MG63 (cell line): ENCODE data around the gene MYOM1. TPM values are rescaled to one million over a fixed set of nuclear protein-coding genes. Genes with fewer than 3 reads are reported as not detected.

Experiments used
- DNase-seq: peaks from one replicate; pipeline ENCODE4 v3.0.0-alpha.2; 2020
- H3K27me3 ChIP-seq: fragments of 250-450 bp; sonication (Bioruptor Pico); 2 replicates; pipeline ENCODE4 v1.5.1; 2020; ENCODE audit warnings: mild to moderate bottlenecking, moderate library complexity
- H3K36me3 ChIP-seq: fragments of 250-450 bp; sonication (Bioruptor Pico); 2 replicates; pipeline ENCODE4 v1.5.1; 2020; ENCODE audit warnings: mild to moderate bottlenecking, moderate library complexity
- H3K4me3 ChIP-seq: fragments of 250-450 bp; sonication (Bioruptor Pico); 2 replicates; pipeline ENCODE4 v1.5.1; 2020; ENCODE audit warnings: mild to moderate bottlenecking, moderate library complexity
- H3K9me3 ChIP-seq: fragments of 250-450 bp; sonication (Bioruptor Pico); 2 replicates; pipeline ENCODE4 v1.5.1; 2020; ENCODE audit warnings: mild to moderate bottlenecking, moderate library complexity
- total RNA-seq: library from RNA; depleted of rRNA; stranded (reverse); fragments of >200 nt; shearing (Covaris generic); gene quantifications from 2 replicates; pipeline ENCODE4 v1.2.3, GENCODE V29; 2014; ENCODE audit warnings: low replicate concordance

MYOM1 gene
- total RNA-seq, 1 experiment from 2014 or later, result 0.03 TPM

DNA sequence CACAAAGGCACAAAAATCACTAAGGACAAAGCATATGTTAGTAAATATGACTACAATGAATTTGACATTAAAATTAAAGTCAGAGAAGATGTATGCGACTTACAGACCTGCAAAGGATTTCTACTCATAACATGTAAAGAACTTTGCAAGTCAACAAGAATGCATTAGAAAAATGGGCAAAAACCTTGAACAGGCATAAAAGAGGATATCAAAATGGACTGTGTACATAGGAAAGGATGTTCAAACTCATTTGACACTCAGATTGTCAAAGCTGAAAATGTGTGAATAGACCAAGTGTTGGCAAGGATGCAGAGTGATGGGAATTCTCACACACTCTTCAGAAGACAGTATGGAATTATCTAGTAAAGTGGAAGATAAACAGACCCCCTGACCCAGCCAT is 94.9 kb downstream of the MYOM1 start:
- DNase-seq, result no peak
- no peaks in the 10 kb centered on the region for H3K27me3 ChIP-seq
- H3K9me3 ChIP-seq, result no peaks in the 10 kb centered on the region; the same call in 1 of the 2 replicates

GRCh38 chr18:3122851-3123250 is 96.9 kb downstream of the MYOM1 start:
- no peak for DNase-seq
- no peaks in the 10 kb centered on the region for H3K36me3 ChIP-seq

More for the DNA sequence above, 94.9 kb downstream of the MYOM1 start:
- H3K36me3 ChIP-seq, result no peaks in the 10 kb centered on the region
- no peak overlapping the region for H3K4me3 ChIP-seq

GRCh38 chr18:3121259-3121658 is 98.5 kb downstream of the MYOM1 start:
- H3K36me3 ChIP-seq, result no peaks in the 10 kb centered on the region
- H3K4me3 ChIP-seq, result no peak overlapping the region
- no peaks in the 10 kb centered on the region; the same call in 1 of the 2 replicates for H3K9me3 ChIP-seq
- no peak for DNase-seq
- H3K27me3 ChIP-seq, result no peaks in the 10 kb centered on the region

More at GRCh38 chr18:3122851-3123250, 96.9 kb downstream of the MYOM1 start:
- Histone ChIP-seq H3K4me3 (no peak overlapping the region), H3K27me3 (no peaks in the 10 kb centered on the region), H3K9me3 (no peaks in the 10 kb centered on the region; the same call in 1 of the 2 replicates)

DNA sequence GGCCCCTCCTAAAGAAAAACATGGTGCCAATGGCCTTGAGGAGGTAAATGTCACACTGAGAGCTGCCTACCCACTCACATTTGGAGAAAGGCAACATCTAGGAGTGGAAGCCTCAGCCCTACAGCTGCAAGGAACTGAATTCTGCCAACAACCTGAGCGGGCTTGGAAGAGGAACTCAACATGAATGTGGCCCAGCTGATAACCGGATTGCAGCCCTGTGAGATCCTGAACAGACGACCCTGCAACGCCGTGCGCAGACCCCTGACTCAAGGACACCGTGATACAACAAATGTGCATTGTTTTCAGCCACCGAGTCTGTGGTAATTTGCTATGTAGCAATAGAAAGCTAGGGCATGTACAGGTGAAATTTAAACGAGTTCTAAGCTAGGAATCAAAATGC is 99.4 kb downstream of the MYOM1 start:
- no peak overlapping the region for H3K4me3 ChIP-seq
- no peaks in the 10 kb centered on the region for H3K27me3 ChIP-seq
- no peaks in the 10 kb centered on the region; the same call in 1 of the 2 replicates for H3K9me3 ChIP-seq
- H3K36me3 ChIP-seq, result no peaks in the 10 kb centered on the region
- no peak for DNase-seq

DNA sequence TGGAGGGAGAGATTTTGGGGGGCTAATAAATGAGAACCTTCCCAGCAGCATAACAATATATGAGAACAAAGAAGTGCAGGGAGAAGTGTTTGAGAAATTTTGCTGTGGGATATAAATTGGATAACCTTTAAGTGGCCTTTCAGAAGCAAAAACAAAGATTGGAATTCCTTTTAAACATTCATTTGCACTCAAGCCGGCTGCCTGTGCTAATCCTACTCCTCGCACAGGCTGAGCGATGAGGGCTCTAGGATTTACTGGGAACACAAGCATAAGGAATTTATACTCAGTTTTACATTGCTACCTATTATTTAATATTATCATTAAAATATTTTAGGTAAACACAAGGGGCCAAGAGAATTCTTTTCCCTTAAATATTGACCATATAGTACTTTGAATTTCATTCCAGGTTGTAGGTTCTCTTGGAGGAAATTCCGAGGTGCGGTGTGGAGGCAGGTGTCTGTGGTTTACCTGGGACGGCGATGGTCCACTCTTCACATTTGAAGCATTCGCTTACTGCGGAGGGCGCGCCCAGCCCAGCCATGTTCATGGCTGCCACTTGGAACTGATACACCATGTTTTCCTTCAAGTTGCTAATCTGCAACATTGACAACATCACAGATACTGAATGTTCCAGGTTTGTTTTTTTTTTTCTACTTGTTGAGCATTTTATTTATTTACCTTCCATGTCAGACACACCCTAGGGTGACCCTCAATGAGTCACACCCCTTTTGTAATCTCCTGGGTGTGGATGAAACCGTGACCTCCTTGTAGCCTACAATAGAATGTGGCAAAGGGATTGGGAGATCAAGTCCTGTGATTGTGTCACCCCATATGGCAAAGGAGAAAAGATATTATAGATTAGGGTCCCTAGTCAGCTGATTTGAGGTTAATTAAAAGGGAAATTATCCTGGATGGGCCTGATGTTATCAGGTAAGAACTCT is 100.1 kb downstream of the MYOM1 start:
- H3K27me3 ChIP-seq, result no peaks in the 10 kb centered on the region

GRCh38 chr18:3118195-3119010 is 101.4 kb downstream of the MYOM1 start:
- no peak for DNase-seq
- Histone ChIP-seq H3K36me3 (no peaks in the 10 kb centered on the region), H3K4me3 (no peak overlapping the region), H3K9me3 (no peaks in the 10 kb centered on the region), H3K27me3 (no peaks in the 10 kb centered on the region)

More for the DNA sequence above, 100.1 kb downstream of the MYOM1 start:
- no peaks in the 10 kb centered on the region; the same call in 1 of the 2 replicates for H3K9me3 ChIP-seq
- no peak for DNase-seq
- no peak overlapping the region for H3K4me3 ChIP-seq
- no peaks in the 10 kb centered on the region for H3K36me3 ChIP-seq

DNA sequence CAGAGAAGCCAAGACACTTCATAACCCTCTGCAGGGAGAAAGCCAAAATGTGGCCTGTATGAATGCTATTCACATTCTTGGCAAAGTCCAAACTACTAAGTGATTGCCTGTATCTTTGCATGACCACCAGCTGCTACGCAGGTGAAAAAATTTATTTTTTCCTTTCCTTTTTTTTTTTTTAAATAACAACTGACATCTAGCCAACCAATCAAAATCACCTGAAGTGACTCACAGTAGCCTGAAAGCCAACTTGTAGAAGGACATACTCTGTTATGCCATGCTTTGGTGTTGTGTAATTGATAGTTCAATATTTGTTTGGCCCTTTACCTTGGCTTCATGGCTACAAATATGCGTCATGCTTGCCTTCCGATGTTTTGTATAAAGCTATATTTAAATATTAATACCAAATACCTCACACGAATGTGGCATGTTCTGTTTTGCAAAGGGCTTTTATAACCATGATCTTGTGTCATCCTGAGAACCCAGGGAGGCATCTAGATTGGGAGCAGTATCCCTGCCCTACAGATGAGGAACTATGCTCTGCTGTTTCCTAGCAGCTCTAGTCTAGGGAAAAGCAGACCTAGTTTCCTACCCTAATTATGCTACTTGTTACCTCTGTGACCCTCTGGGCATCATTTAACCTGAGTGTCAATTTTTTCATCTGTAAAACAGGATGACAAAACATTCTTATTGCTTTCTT is 102.1 kb downstream of the MYOM1 start:
- no peak for DNase-seq
- Histone ChIP-seq H3K4me3 (no peak overlapping the region), H3K36me3 (no peaks in the 10 kb centered on the region), H3K9me3 (no peaks in the 10 kb centered on the region), H3K27me3 (no peaks in the 10 kb centered on the region)

DNA sequence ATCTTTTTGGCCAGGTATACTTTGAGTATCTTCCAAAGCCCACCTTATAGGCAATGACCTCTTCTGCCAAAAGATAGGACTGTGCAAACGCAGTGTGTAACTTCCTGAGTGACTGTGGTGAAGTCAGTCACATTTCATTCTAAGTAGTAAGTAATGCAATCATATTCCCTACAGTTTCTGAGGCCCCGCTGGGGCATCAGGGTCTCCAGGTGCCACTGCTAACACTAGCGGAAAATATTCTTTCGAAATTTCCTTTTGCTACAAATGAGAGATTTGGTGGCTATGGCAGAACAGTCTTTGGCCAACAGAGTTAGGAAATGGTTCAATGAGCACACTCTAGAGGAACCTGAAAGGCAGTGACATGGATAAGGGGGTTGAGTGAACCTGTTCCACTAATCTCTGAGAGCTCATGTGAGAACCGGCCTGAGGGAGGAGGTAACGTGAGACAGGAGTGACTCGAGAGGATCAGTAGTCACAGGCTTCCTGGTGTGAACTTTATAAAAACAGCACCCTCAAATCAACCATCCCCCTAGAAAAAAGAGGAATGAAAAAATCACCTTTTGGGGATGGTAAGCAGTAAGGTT is 104.2 kb downstream of the MYOM1 start:
- no peak for DNase-seq
- H3K4me3 ChIP-seq, result no peak overlapping the region
- no peaks in the 10 kb centered on the region for H3K27me3 ChIP-seq
- H3K36me3 ChIP-seq, result no peaks in the 10 kb centered on the region
- H3K9me3 ChIP-seq, result no peaks in the 10 kb centered on the region

GRCh38 chr18:3114451-3114850 is 105.3 kb downstream of the MYOM1 start:
- Histone ChIP-seq H3K27me3 (no peaks in the 10 kb centered on the region), H3K36me3 (no peaks in the 10 kb centered on the region), H3K4me3 (no peak overlapping the region), H3K9me3 (no peaks in the 10 kb centered on the region)
- peak; percentile 56 for DNase-seq

GRCh38 chr18:3114026-3114425 is 105.7 kb downstream of the MYOM1 start:
- no peak for DNase-seq
- no peaks in the 10 kb centered on the region for H3K36me3 ChIP-seq
- no peak overlapping the region for H3K4me3 ChIP-seq
- no peaks in the 10 kb centered on the region for H3K9me3 ChIP-seq
- H3K27me3 ChIP-seq, result no peaks in the 10 kb centered on the region

DNA sequence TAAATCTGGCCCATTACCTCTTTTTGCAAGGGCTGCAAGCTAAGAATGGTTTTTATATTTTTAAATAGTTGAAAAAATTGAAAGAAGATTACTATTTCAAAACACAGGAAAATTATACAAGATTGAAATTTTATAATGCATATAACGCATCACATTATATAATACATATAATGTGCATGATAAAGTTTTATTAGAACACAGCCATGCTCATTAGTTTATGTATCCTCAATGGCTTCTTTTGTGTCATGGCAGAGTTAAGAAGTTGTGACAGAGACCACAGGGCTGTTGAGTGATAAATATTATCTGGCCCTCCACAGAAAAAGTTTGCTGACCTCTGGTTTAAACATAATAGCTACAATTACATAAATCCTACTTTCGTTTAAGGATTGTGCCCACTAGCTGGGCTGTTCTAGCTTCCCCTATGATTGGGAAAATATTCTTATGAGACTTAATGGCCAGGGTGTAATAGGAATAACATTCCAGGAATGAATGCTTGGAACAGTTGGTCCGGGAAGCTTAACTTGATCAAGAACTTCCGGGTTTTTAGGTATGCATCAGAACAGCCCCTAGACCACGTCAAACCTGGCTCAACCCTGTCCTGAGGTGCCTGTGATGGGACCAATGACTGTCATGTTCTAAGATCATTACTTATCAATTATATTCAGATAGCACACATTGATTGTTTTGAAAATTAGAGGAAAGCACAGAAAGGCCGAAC is 108.1 kb downstream of the MYOM1 start:
- Histone ChIP-seq H3K27me3 (no peaks in the 10 kb centered on the region), H3K9me3 (no peaks in the 10 kb centered on the region), H3K36me3 (no peaks in the 10 kb centered on the region), H3K4me3 (no peak overlapping the region)
- no peak for DNase-seq

DNA sequence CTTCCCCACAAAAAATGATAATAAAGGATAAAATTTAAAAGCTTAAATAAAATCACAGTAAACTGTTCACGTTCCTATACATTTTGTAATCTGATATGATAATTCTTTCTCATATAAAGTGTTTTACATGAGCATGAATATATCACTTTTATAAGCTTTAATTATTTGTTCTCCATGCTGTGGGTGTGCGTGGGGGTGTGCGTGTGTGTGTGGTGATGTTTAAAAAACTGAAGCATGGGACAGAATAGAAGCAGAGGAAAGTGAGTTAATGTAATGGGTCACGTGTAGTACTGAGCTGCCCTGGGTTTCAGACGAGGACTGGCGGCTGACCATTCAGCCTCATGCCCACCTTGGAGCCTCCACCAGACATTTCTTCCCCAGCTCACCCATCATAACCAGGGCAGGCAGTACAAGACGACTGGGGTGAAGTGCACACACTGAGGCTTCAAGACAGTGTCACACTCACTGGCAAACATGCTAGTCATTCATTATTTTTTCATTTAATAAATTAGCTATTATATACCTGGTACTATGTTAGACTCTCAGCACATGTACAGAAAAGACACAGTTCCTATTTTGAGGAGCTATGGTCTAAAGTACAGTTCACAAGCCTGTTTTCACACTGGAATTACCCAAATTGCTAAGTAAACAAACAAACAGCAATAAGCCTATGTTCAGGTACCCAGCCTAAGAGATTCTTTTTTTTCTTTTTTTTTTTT is 109.6 kb downstream of the MYOM1 start:
- Histone ChIP-seq H3K4me3 (no peak overlapping the region), H3K27me3 (no peaks in the 10 kb centered on the region)
- no peak for DNase-seq

DNA sequence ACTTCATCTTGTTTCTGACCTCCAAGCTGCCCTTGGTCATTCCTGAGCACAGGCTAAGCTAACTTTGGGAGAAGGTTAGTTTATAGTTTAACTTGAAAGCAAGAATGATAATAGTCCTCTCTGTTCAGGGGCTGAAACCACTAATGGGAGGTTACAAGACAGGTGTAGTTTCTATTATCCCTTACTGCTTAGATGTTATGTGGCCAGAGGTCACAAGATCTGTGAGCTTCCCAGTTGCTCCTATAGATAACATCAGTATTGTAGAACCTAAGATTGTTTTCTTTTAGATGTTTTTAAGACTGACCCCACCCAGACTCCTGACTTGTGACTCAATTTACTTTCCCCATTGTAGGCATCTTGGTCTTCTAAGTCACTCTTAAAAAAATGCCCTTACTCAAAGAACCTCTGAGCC is 112.0 kb downstream of the MYOM1 start:
- H3K36me3 ChIP-seq, result no peaks in the 10 kb centered on the region
- no peak for DNase-seq
- no peak overlapping the region for H3K4me3 ChIP-seq
- H3K27me3 ChIP-seq, result no peaks in the 10 kb centered on the region
- H3K9me3 ChIP-seq, result no peaks in the 10 kb centered on the region

More for the DNA sequence above, 109.6 kb downstream of the MYOM1 start:
- no peaks in the 10 kb centered on the region for H3K9me3 ChIP-seq
- no peaks in the 10 kb centered on the region for H3K36me3 ChIP-seq

DNA sequence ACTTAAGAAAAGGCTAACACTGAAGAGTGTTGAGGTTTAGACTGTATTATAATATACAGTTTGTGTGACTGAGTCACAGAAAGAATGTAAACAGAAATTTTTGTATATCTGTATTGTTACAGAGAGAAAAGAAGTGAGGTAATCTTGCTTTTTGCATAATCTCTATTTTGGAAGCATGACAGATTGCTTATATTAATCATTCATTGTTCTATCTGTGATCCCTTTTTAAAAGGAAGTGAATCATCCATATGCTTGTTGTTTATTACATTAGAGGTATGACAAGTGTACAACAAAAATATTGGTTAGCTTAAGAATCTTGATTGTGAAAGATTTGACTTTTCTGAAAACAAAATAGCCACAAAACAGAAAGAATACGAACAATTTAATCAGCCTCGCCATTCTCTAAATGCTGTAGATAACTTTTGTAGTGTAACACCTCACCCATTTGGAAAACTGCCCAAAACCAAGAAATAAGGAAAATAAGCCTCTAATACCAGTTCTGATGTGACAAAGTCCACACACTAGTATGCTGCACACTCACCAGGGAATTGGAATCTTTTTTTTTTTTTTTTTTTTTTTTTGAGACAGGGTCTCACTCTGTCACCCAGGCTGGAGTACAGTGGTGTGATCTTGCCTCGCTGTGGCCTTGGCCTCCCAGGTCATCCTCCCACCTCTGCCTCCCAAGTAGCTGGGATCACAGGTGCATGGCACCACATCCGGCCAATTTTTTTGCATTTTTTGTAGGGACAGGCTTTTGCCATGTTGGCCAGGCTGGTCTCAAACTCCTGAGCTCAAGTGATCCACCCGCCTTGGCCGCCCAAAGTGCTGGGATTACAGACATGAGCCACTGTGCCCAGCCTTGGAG is 115.3 kb downstream of the MYOM1 start:
- Histone ChIP-seq H3K36me3 (no peaks in the 10 kb centered on the region), H3K27me3 (no peaks in the 10 kb centered on the region), H3K4me3 (no peak overlapping the region), H3K9me3 (no peaks in the 10 kb centered on the region)
- no peak for DNase-seq
